ENCODE measurements around the gene FIGNL2.

Gene FIGNL2

GRCh38 chr12:51869496-51869865, 21.0 kb upstream of the FIGNL2 start:
- peak overlapping the region; percentile 78 for H2BK120ac ChIP-seq (ENCODE audit: low read depth, low read length)
- H4K8ac ChIP-seq (ENCODE audit: low read depth, low read length) = no peak overlapping the region
- no peak overlapping the region for H3K4ac ChIP-seq (ENCODE audit: low read length)
- H2BK15ac ChIP-seq (ENCODE audit: low read length) = peak overlapping the region; percentile 71
- H2AK5ac ChIP-seq (ENCODE audit: low read depth, low read length) = peak overlapping the region; percentile 15
- no peak overlapping the region for H4K91ac ChIP-seq (ENCODE audit: low read depth, low read length, poor library complexity)
- DNase-seq (ENCODE audit: low spot score) = no peak
- H3K23ac ChIP-seq (ENCODE audit: low read depth, low read length, poor library complexity) = no peak overlapping the region
- no CpG with 5 or more reads among the region's 20 CpGs for WGBS, 2 donors (ENCODE audit: extremely low coverage in 2 of 2, insufficient read length in 2 of 2, insufficient replicate concordance in 1 of 2)
- peak overlapping the region; percentile 91 for H2BK12ac ChIP-seq (ENCODE audit: low read length)
- H3K4me1 ChIP-seq (ENCODE audit: control insufficient read depth in 2 of 2, insufficient read depth in 1 of 2, low read depth in 1 of 2, low read length in 2 of 2) = peaks cover 40 to 73% of the 10 kb centered on the region in 2 donors
- peak overlapping the region; percentile 23 to 25 for H3K4me3 ChIP-seq (ENCODE audit: low read length in 2 of 2)
- peaks cover 0 to 2% of the 10 kb centered on the region in 2 donors for H3K9me3 ChIP-seq (replicated peaks in 1 of 2; ENCODE audit: control insufficient read depth in 2 of 2, insufficient read depth in 1 of 2, low read depth in 1 of 2, low read length in 2 of 2)
- no peak overlapping the region for H3K27ac ChIP-seq (replicated peaks; ENCODE audit: low read length)
- no peaks in the 10 kb centered on the region for H3K36me3 ChIP-seq (replicated peaks in 1 of 2; ENCODE audit: control insufficient read depth in 2 of 2, insufficient read depth in 2 of 2, low read length in 2 of 2)
- peak overlapping the region; percentile 43 for H3K14ac ChIP-seq (ENCODE audit: low read length)
- no peak overlapping the region for H2BK5ac ChIP-seq (ENCODE audit: low read length)
- H3K4me2 ChIP-seq (ENCODE audit: insufficient read depth, low read length, poor library complexity, severe bottlenecking) = peak overlapping the region; percentile 84
- peak overlapping the region; percentile 95 for H3K18ac ChIP-seq (ENCODE audit: low read length)
- H3K9ac ChIP-seq (ENCODE audit: low read depth, low read length, poor library complexity) = no peak overlapping the region
- peak overlapping the region; percentile 83 for H2AFZ ChIP-seq (ENCODE audit: low read length)
- H3K27me3 ChIP-seq (ENCODE audit: control insufficient read depth in 3 of 3, insufficient read depth in 3 of 3, low read depth in 1 of 3, low read length in 3 of 3) = peaks cover 0 to 42% (median 0%) of the 10 kb centered on the region in 3 experiments
- no peaks in the 10 kb centered on the region for H3K79me1 ChIP-seq (ENCODE audit: low read depth, low read length)

GRCh38 chr12:51868821-51869495, 20.4 kb upstream of the FIGNL2 start:
- H3K27me3 ChIP-seq (ENCODE audit: control insufficient read depth in 3 of 3, insufficient read depth in 3 of 3, low read depth in 1 of 3, low read length in 3 of 3) = peaks cover 0 to 42% (median 0%) of the 10 kb centered on the region in 3 experiments
- peak overlapping the region; percentile 84 for H3K4me2 ChIP-seq (ENCODE audit: insufficient read depth, low read length, poor library complexity, severe bottlenecking)
- no peak overlapping the region for H3K27ac ChIP-seq (replicated peaks; ENCODE audit: low read length)
- H3K36me3 ChIP-seq (replicated peaks in 1 of 2; ENCODE audit: control insufficient read depth in 2 of 2, insufficient read depth in 2 of 2, low read length in 2 of 2) = no peaks in the 10 kb centered on the region
- no peak for DNase-seq (ENCODE audit: low spot score)
- H2AFZ ChIP-seq (ENCODE audit: low read length) = peak overlapping the region; percentile 83
- no CpG with 5 or more reads among the region's 67 CpGs for WGBS, 2 donors (ENCODE audit: extremely low coverage in 2 of 2, insufficient read length in 2 of 2, insufficient replicate concordance in 1 of 2)
- H3K14ac ChIP-seq (ENCODE audit: low read length) = peak overlapping the region; percentile 51
- peak overlapping the region; percentile 93 for H2BK12ac ChIP-seq (ENCODE audit: low read length)
- peaks cover 36 to 68% of the 10 kb centered on the region in 2 donors for H3K4me1 ChIP-seq (ENCODE audit: control insufficient read depth in 2 of 2, insufficient read depth in 1 of 2, low read depth in 1 of 2, low read length in 2 of 2)
- no peaks in the 10 kb centered on the region for H3K79me1 ChIP-seq (ENCODE audit: low read depth, low read length)
- peak overlapping the region; percentile 98 for H2BK15ac ChIP-seq (ENCODE audit: low read length)
- H3K4me3 ChIP-seq (ENCODE audit: low read length in 2 of 2) = peak overlapping the region in 1 of 2 donors; percentile 75
- H3K9ac ChIP-seq (ENCODE audit: low read depth, low read length, poor library complexity) = peak overlapping the region; percentile 78
- H3K4ac ChIP-seq (ENCODE audit: low read length) = no peak overlapping the region
- H2AK5ac ChIP-seq (ENCODE audit: low read depth, low read length) = peak overlapping the region; percentile 80
- no peak overlapping the region for H2BK5ac ChIP-seq (ENCODE audit: low read length)
- no peak overlapping the region for H4K91ac ChIP-seq (ENCODE audit: low read depth, low read length, poor library complexity)
- H2BK120ac ChIP-seq (ENCODE audit: low read depth, low read length) = peak overlapping the region; percentile 78
- H3K9me3 ChIP-seq (replicated peaks in 1 of 2; ENCODE audit: control insufficient read depth in 2 of 2, insufficient read depth in 1 of 2, low read depth in 1 of 2, low read length in 2 of 2) = peaks cover 0 to 2% of the 10 kb centered on the region in 2 donors
- no peak overlapping the region for H4K8ac ChIP-seq (ENCODE audit: low read depth, low read length)
- H3K18ac ChIP-seq (ENCODE audit: low read length) = peak overlapping the region; percentile 95
- H3K23ac ChIP-seq (ENCODE audit: low read depth, low read length, poor library complexity) = peak overlapping the region; percentile 37

- no peak overlapping the region for H3K4ac ChIP-seq (ENCODE audit: low read length)
- H2AK5ac ChIP-seq (ENCODE audit: low read depth, low read length) = peak overlapping the region; percentile 77
- WGBS, 2 donors (ENCODE audit: extremely low coverage in 2 of 2, insufficient read length in 2 of 2, insufficient replicate concordance in 1 of 2) = no CpG with 5 or more reads among the region's 12 CpGs
- H2AFZ ChIP-seq (ENCODE audit: low read length) = no peak overlapping the region
- no peak overlapping the region for H3K9ac ChIP-seq (ENCODE audit: low read depth, low read length, poor library complexity)
- H2BK15ac ChIP-seq (ENCODE audit: low read length) = no peak overlapping the region
- H3K4me1 ChIP-seq (ENCODE audit: control insufficient read depth in 2 of 2, insufficient read depth in 1 of 2, low read depth in 1 of 2, low read length in 2 of 2) = peaks cover 33 to 65% of the 10 kb centered on the region in 2 donors
- H2BK5ac ChIP-seq (ENCODE audit: low read length) = no peak overlapping the region
- no peak overlapping the region for H2BK12ac ChIP-seq (ENCODE audit: low read length)
- no peak for DNase-seq (ENCODE audit: low spot score)
- no peak overlapping the region for H3K27ac ChIP-seq (replicated peaks; ENCODE audit: low read length)
- H3K27me3 ChIP-seq (ENCODE audit: control insufficient read depth in 3 of 3, insufficient read depth in 3 of 3, low read depth in 1 of 3, low read length in 3 of 3) = peaks cover 0 to 42% (median 0%) of the 10 kb centered on the region in 3 experiments
- peak overlapping the region; percentile 24 for H3K18ac ChIP-seq (ENCODE audit: low read length)
- H2BK120ac ChIP-seq (ENCODE audit: low read depth, low read length) = no peak overlapping the region
- H3K79me1 ChIP-seq (ENCODE audit: low read depth, low read length) = no peaks in the 10 kb centered on the region
- H3K36me3 ChIP-seq (replicated peaks in 1 of 2; ENCODE audit: control insufficient read depth in 2 of 2, insufficient read depth in 2 of 2, low read length in 2 of 2) = no peaks in the 10 kb centered on the region
- no peak overlapping the region for H4K91ac ChIP-seq (ENCODE audit: low read depth, low read length, poor library complexity)
- H4K8ac ChIP-seq (ENCODE audit: low read depth, low read length) = no peak overlapping the region
- no peak overlapping the region for H3K14ac ChIP-seq (ENCODE audit: low read length)
- no peak overlapping the region for H3K4me3 ChIP-seq (ENCODE audit: low read length in 2 of 2)
- H3K4me2 ChIP-seq (ENCODE audit: insufficient read depth, low read length, poor library complexity, severe bottlenecking) = no peak overlapping the region
- H3K9me3 ChIP-seq (replicated peaks in 1 of 2; ENCODE audit: control insufficient read depth in 2 of 2, insufficient read depth in 1 of 2, low read depth in 1 of 2, low read length in 2 of 2) = peaks cover 0 to 2% of the 10 kb centered on the region in 2 donors
- H3K23ac ChIP-seq (ENCODE audit: low read depth, low read length, poor library complexity) = no peak overlapping the region
Measured at GRCh38 chr12:51867796-51868428, 19.4 kb upstream of the FIGNL2 start.

GRCh38 chr12:51867371-51867770, 18.9 kb upstream of the FIGNL2 start:
- Histone ChIP-seq H3K18ac (ENCODE audit: low read length) (no peak overlapping the region), H3K36me3 (replicated peaks in 1 of 2; ENCODE audit: control insufficient read depth in 2 of 2, insufficient read depth in 2 of 2, low read length in 2 of 2) (no peaks in the 10 kb centered on the region), H3K9ac (ENCODE audit: low read depth, low read length, poor library complexity) (no peak overlapping the region), H3K27me3 (ENCODE audit: control insufficient read depth in 3 of 3, insufficient read depth in 3 of 3, low read depth in 1 of 3, low read length in 3 of 3) (peaks cover 0 to 42% (median 0%) of the 10 kb centered on the region in 3 experiments), H4K91ac (ENCODE audit: low read depth, low read length, poor library complexity) (no peak overlapping the region), H4K8ac (ENCODE audit: low read depth, low read length) (no peak overlapping the region), H3K23ac (ENCODE audit: low read depth, low read length, poor library complexity) (no peak overlapping the region), H3K4me1 (ENCODE audit: control insufficient read depth in 2 of 2, insufficient read depth in 1 of 2, low read depth in 1 of 2, low read length in 2 of 2) (peaks cover 34 to 66% of the 10 kb centered on the region in 2 donors), H2BK120ac (ENCODE audit: low read depth, low read length) (no peak overlapping the region), H3K4me2 (ENCODE audit: insufficient read depth, low read length, poor library complexity, severe bottlenecking) (no peak overlapping the region), H3K9me3 (replicated peaks in 1 of 2; ENCODE audit: control insufficient read depth in 2 of 2, insufficient read depth in 1 of 2, low read depth in 1 of 2, low read length in 2 of 2) (peaks cover 0 to 2% of the 10 kb centered on the region in 2 donors), H2BK12ac (ENCODE audit: low read length) (no peak overlapping the region), H2BK15ac (ENCODE audit: low read length) (no peak overlapping the region), H3K27ac (replicated peaks; ENCODE audit: low read length) (no peak overlapping the region), H2AFZ (ENCODE audit: low read length) (no peak overlapping the region), H3K4ac (ENCODE audit: low read length) (no peak overlapping the region), H3K4me3 (ENCODE audit: low read length in 2 of 2) (no peak overlapping the region), H3K14ac (ENCODE audit: low read length) (no peak overlapping the region), H3K79me1 (ENCODE audit: low read depth, low read length) (no peaks in the 10 kb centered on the region), H2AK5ac (ENCODE audit: low read depth, low read length) (no peak overlapping the region), H2BK5ac (ENCODE audit: low read length) (no peak overlapping the region)
- DNase-seq (ENCODE audit: low spot score) = no peak
